Measurements from ENCODE around the gene SHLD2. TPM values are rescaled to one million over a fixed set of nuclear protein-coding genes. Genes with fewer than 3 reads are reported as not detected.

The SHLD2 gene
- total and polyA plus RNA-seq, 2 of the 4 experiments (the other 2 are of a cell fraction), result 10.6 to 19.9 TPM

GRCh38 chr10:87060280-87060928, 34.6 kb upstream of the SHLD2 start:
- Histone ChIP-seq H3K4ac (ENCODE audit: low read depth, low read length) (no peak overlapping the region), H3K4me3 (ENCODE audit: insufficient read depth, low read depth, low read length) (no peak overlapping the region), H3K9ac (ENCODE audit: low read depth, low read length) (no peak overlapping the region), H2AFZ (replicated peaks; ENCODE audit: low read length, poor library complexity) (no peak overlapping the region), H3K9me3 (ENCODE audit: control insufficient read depth, insufficient read depth, low read length) (no peaks in the 10 kb centered on the region), H2AK9ac (replicated peaks; ENCODE audit: low read depth, low read length, poor library complexity) (no peak overlapping the region), H4K5ac (ENCODE audit: low read depth, low read length) (no peak overlapping the region), H4K8ac (ENCODE audit: low read depth in 2 of 2, low read length in 2 of 2) (no peak overlapping the region), H3K4me1 (ENCODE audit: control insufficient read depth, insufficient read depth, low read length) (peaks cover 1% of the 10 kb centered on the region), H3K36me3 (ENCODE audit: control insufficient read depth, insufficient read depth, low read length) (peaks cover 32% of the 10 kb centered on the region), H2BK15ac (ENCODE audit: low read depth, low read length) (no peak overlapping the region), H3K14ac (replicated peaks; ENCODE audit: low read depth, low read length) (no peak overlapping the region), H3K27ac (ENCODE audit: insufficient read depth, low read length) (no peak overlapping the region), H2AK5ac (ENCODE audit: low read depth, low read length) (no peak overlapping the region), H4K20me1 (ENCODE audit: insufficient read depth, low read length) (no peaks in the 10 kb centered on the region), H3K79me1 (ENCODE audit: low read depth in 1 of 2, low read length in 2 of 2) (0 out of 4 replicates have a peak, but pooled peaks cover 0 to 3% of the 10 kb centered on the region in 2 experiments), H3K18ac (ENCODE audit: low read depth, low read length) (no peak overlapping the region), H2BK120ac (ENCODE audit: low read depth, low read length) (no peak overlapping the region), H3K56ac (ENCODE audit: extremely low read depth, insufficient read depth, low read length) (no peak overlapping the region), H4K91ac (ENCODE audit: insufficient read depth, low read depth, low read length) (no peak overlapping the region), H3K4me2 (ENCODE audit: low read depth, low read length) (no peak overlapping the region), H3K9me1 (ENCODE audit: insufficient read depth, low read length) (peaks cover 1% of the 10 kb centered on the region; the same call in 1 of the 2 replicates), H2BK5ac (ENCODE audit: low read depth, low read length, poor library complexity, severe bottlenecking) (no peak overlapping the region), H3K23ac (ENCODE audit: low read depth, low read length) (no peak overlapping the region), H3K27me3 (ENCODE audit: control insufficient read depth, insufficient read depth, low read length) (no peaks in the 10 kb centered on the region), H2BK20ac (ENCODE audit: low read depth, low read length) (no peak overlapping the region)
- intact Hi-C loops (cut with micrococcal nuclease) (no loop called here), in situ Hi-C loops (cut with MboI; ENCODE audit: low sequenced_read_pairs) (no loop called here), dilution Hi-C loops (cut with HindIII; ENCODE audit: low sequenced_read_pairs, unreplicated experiment) (no loop called here)
- WGBS, 2 experiments (ENCODE audit: extremely low coverage in 2 of 2, insufficient read length in 1 of 2), result 75% methylated on average over 1 of the region's 6 CpGs; no CpG with 5 or more reads in 1 of the 2 experiments
- CTCF ChIA-PET, result interaction anchor here (0.6 kb wide), 1 partner anchor 9 kb away, joined by 4 read pairs; no protein-coding TSS in a partner anchor
- BruUV-seq (replicated peaks), result TSS peak; percentile 55
- DNase-seq, result no peak
- no peak for TF ChIP-seq MAFK (IDR thresholded peaks at IDR 0.05; ENCODE audit: low read depth, low read length)
- no peak for TF ChIP-seq POLR2A (IDR thresholded peaks at IDR 0.05; ENCODE audit: low read depth, low read length)
- no peak for TF ChIP-seq RFX5 (IDR thresholded peaks at IDR 0.05; ENCODE audit: low read depth, low read length)
- no peak for TF ChIP-seq CEBPB (IDR thresholded peaks at IDR 0.05; ENCODE audit: low read depth, low read length)
- TF ChIP-seq SMC3 (IDR thresholded peaks at IDR 0.05; ENCODE audit: low read depth, low read length), result no peak
- TF ChIP-seq CTCF (conservative IDR thresholded peaks at IDR 0.05; ENCODE audit: low read depth, low read length), result no peak
- no peak for TF ChIP-seq RAD21 (IDR thresholded peaks at IDR 0.05; ENCODE audit: low read length)
- TF ChIP-seq CHD1 (IDR thresholded peaks at IDR 0.05; ENCODE audit: low read depth, low read length), result no peak
- no peak for TF ChIP-seq FOS (IDR thresholded peaks at IDR 0.05; ENCODE audit: low read depth, low read length)
- TF ChIP-seq MXI1 (IDR thresholded peaks at IDR 0.05; ENCODE audit: borderline replicate concordance, low read depth, low read length), result no peak
- TF ChIP-seq BHLHE40 (IDR thresholded peaks at IDR 0.05; ENCODE audit: low read depth, low read length), result no peak
- TF ChIP-seq USF2 (IDR thresholded peaks at IDR 0.05; ENCODE audit: low read depth, low read length), result no peak
- TF ChIP-seq ELK1 (IDR thresholded peaks at IDR 0.05; ENCODE audit: borderline replicate concordance, low read depth, low read length), result no peak
- POLR2A ChIA-PET (ENCODE audit: unreplicated experiment), result no interaction called here
- no peak for ATAC-seq (ENCODE audit: low read depth)
